Measurements from ENCODE around the gene OR52I2.

The OR52I2 gene

DNA sequence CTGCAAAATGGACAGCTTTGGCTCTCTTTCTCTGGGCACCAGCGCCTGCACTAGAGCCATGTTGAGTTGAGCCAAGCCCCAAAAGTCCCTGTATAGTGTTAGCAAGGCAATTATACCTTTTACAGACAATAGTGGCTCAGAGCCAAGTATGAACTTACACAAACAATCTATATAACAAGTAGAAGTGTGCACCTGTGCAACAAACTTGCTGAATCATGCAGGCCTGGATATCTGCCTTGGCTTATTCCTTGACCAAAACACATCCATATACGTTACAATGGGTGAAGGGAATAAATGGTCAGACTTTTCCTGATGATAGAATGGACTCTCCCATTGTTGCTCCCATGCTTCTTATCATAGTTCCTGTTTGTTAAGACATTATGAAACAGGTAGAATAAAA is 3.8 kb upstream of the OR52I2 start:
- H3K36me3 ChIP-seq (replicated peaks), result no peaks in the 10 kb centered on the region
- no peaks in the 10 kb centered on the region for H3K4me1 ChIP-seq
- no peak overlapping the region for H3K4me3 ChIP-seq
- in situ Hi-C loops (cut with MboI; ENCODE audit: low sequenced_read_pairs), result no loop called here
- no peaks in the 10 kb centered on the region for H3K9me3 ChIP-seq
- H3K27me3 ChIP-seq (ENCODE audit: low read depth), result no peaks in the 10 kb centered on the region
- DNase-seq (ENCODE audit: low spot score in 2 of 2), result no peak

- no peaks in the 10 kb centered on the region for H3K4me1 ChIP-seq
- H3K9me3 ChIP-seq, result no peaks in the 10 kb centered on the region
- no peak for DNase-seq (ENCODE audit: low spot score in 2 of 2)
- no peaks in the 10 kb centered on the region for H3K36me3 ChIP-seq (replicated peaks)
- no peak overlapping the region for H3K4me3 ChIP-seq
- no peaks in the 10 kb centered on the region for H3K27me3 ChIP-seq (ENCODE audit: low read depth)
- in situ Hi-C loops (cut with MboI; ENCODE audit: low sequenced_read_pairs), result no loop called here
Observed at GRCh38 chr11:4578624-4579023, 2.9 kb upstream of the OR52I2 start.

DNA sequence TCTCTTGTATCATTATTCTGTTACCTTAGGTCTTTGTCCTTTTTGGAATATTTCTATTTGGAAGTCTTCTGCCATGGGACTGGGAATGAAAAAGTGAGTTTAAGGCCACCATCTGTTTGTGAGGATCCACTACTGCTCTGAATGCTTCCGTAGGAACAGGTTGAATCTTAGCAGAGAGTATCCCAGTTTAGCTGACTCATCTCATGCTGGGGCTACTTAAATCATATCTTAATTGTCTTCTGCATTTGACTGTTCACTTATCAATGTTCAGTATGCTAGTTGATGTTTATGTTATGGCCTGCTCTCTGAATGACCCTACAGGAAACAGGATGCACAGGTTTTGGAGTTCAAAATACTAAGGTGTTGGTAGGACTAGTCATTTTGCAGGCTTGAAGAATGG is 1.4 kb upstream of the OR52I2 start:
- no peak for DNase-seq (ENCODE audit: low spot score in 2 of 2)
- in situ Hi-C loops (cut with MboI; ENCODE audit: low sequenced_read_pairs), result no loop called here
- no peaks in the 10 kb centered on the region for H3K4me1 ChIP-seq
- H3K27me3 ChIP-seq (ENCODE audit: low read depth), result no peaks in the 10 kb centered on the region
- H3K4me3 ChIP-seq, result no peak overlapping the region
- no peaks in the 10 kb centered on the region for H3K36me3 ChIP-seq (replicated peaks)
- no peaks in the 10 kb centered on the region for H3K9me3 ChIP-seq

- H3K4me3 ChIP-seq, result no peak overlapping the region
- H3K27me3 ChIP-seq (ENCODE audit: low read depth), result no peaks in the 10 kb centered on the region
- no peaks in the 10 kb centered on the region for H3K36me3 ChIP-seq (replicated peaks)
- in situ Hi-C loops (cut with MboI; ENCODE audit: low sequenced_read_pairs), result no loop called here
- no peak for DNase-seq (ENCODE audit: low spot score in 2 of 2)
- H3K9me3 ChIP-seq, result no peaks in the 10 kb centered on the region
- H3K4me1 ChIP-seq, result no peaks in the 10 kb centered on the region
Observed at GRCh38 chr11:4589017-4589416, 7.5 kb downstream of the OR52I2 start.

DNA sequence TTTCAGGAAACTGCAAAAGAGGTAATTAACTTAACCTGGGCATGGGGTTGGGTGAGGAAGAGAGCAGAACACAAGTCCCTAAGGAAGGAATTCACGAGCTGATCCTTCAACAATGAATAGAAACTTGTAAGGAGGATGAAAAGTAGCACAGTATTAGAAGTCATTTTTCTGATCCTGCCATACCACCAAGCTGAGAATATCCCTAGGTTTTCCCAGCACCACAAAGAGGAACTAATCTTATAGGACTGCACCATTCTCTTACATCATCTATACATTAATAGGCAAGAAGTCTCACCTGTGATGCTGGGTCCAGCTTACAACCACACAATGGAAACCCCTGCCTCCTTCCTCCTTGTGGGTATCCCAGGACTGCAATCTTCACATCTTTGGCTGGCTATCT is 12.2 kb downstream of the OR52I2 start, which contains the start of gene OR52I1:
TSS of gene OR52I1 (plus strand) at position 301 of the 400 bp plus-strand sequence. CDS start at position 301, 0 bp downstream.
- Histone ChIP-seq H3K4me1 (no peaks in the 10 kb centered on the region), H3K9me3 (no peaks in the 10 kb centered on the region), H3K36me3 (replicated peaks) (0 out of 2 replicates have a peak, but pooled peaks cover 3% of the 10 kb centered on the region), H3K4me3 (no peak within 1 kb of the TSS), H3K27me3 (ENCODE audit: low read depth) (no peaks in the 10 kb centered on the region)
- DNase-seq (ENCODE audit: low spot score in 2 of 2), result no peak
- in situ Hi-C loops (cut with MboI; ENCODE audit: low sequenced_read_pairs), result no loop called here

- Histone ChIP-seq H3K27me3 (ENCODE audit: low read depth) (no peaks in the 10 kb centered on the region), H3K36me3 (replicated peaks) (no peaks in the 10 kb centered on the region; the same call in 1 of the 2 replicates), H3K4me1 (peaks cover 7% of the 10 kb centered on the region), H3K4me3 (no peak overlapping the region), H3K9me3 (0 out of 2 replicates have a peak, but pooled peaks cover 3% of the 10 kb centered on the region)
- no peak for DNase-seq (ENCODE audit: low spot score in 2 of 2)
- in situ Hi-C loops (cut with MboI; ENCODE audit: low sequenced_read_pairs), result no loop called here
Observed at GRCh38 chr11:4605057-4605456, 23.5 kb downstream of the OR52I2 start.

GRCh38 chr11:4606231-4607015 is 24.9 kb downstream of the OR52I2 start:
- 0 out of 2 replicates have a peak, but pooled peaks cover 3% of the 10 kb centered on the region for H3K9me3 ChIP-seq
- H3K27me3 ChIP-seq (ENCODE audit: low read depth), result no peaks in the 10 kb centered on the region
- H3K4me1 ChIP-seq, result peaks cover 7% of the 10 kb centered on the region
- in situ Hi-C loops (cut with MboI; ENCODE audit: low sequenced_read_pairs), result no loop called here
- no peak for DNase-seq (ENCODE audit: low spot score in 2 of 2)
- H3K4me3 ChIP-seq, result no peak overlapping the region
- H3K36me3 ChIP-seq (replicated peaks), result no peaks in the 10 kb centered on the region; the same call in 1 of the 2 replicates

DNA sequence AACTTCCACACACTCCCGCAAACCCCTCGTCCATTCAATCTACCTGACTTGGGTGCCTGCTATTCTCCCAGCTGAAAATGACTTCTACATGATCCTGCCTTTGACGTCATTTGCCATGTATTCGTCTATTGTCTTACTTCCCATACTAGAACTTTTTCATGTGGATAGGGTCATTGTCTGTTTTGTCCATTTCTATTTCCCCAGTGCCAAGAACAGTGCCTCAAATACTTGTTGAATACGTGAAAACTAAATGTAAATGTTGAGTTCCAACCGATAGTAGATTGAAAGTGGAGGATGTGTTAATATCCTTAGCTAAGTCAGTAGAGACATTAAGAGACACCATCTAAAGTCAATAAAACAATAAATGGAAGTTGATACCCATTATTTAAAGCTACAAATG is 25.6 kb downstream of the OR52I2 start:
- no peaks in the 10 kb centered on the region; the same call in 1 of the 2 replicates for H3K27me3 ChIP-seq (ENCODE audit: low read depth)
- in situ Hi-C loops (cut with MboI; ENCODE audit: low sequenced_read_pairs), result no loop called here
- H3K36me3 ChIP-seq (replicated peaks), result no peaks in the 10 kb centered on the region; the same call in 1 of the 2 replicates
- 0 out of 2 replicates have a peak, but pooled peaks cover 3% of the 10 kb centered on the region for H3K9me3 ChIP-seq
- peaks cover 7% of the 10 kb centered on the region for H3K4me1 ChIP-seq
- DNase-seq (ENCODE audit: low spot score in 2 of 2), result no peak
- H3K4me3 ChIP-seq, result peak overlapping the region; percentile 59

- Histone ChIP-seq H3K9me3 (0 out of 2 replicates have a peak, but pooled peaks cover 3% of the 10 kb centered on the region), H3K4me3 (peak within 1 kb of the TSS; percentile 59), H3K36me3 (replicated peaks) (no peaks in the 10 kb centered on the region; the same call in 1 of the 2 replicates), H3K27me3 (ENCODE audit: low read depth) (no peaks in the 10 kb centered on the region; the same call in 1 of the 2 replicates), H3K4me1 (peaks cover 7% of the 10 kb centered on the region)
- in situ Hi-C loops (cut with MboI; ENCODE audit: low sequenced_read_pairs), result no loop called here
- DNase-seq (ENCODE audit: low spot score in 2 of 2), result peak; percentile 84 to 95
Observed at GRCh38 chr11:4607781-4608666, 26.5 kb downstream of the OR52I2 start, which contains the start of gene TRIM68. Gene TRIM68 (minus strand): TSS chr11:4608231. CDS start chr11:4605504, 2,727 bp downstream.

GRCh38 chr11:4610258-4610935 is 28.9 kb downstream of the OR52I2 start:
- Histone ChIP-seq H3K27me3 (ENCODE audit: low read depth) (no peaks in the 10 kb centered on the region; the same call in 1 of the 2 replicates), H3K9me3 (0 out of 2 replicates have a peak, but pooled peaks cover 3% of the 10 kb centered on the region), H3K4me3 (no peak overlapping the region), H3K36me3 (replicated peaks) (no peaks in the 10 kb centered on the region), H3K4me1 (peaks cover 7% of the 10 kb centered on the region)
- in situ Hi-C loops (cut with MboI; ENCODE audit: low sequenced_read_pairs), result no loop called here
- no peak for DNase-seq (ENCODE audit: low spot score in 2 of 2)

- H3K27me3 ChIP-seq (ENCODE audit: low read depth), result no peaks in the 10 kb centered on the region; the same call in 1 of the 2 replicates
- no peak overlapping the region for H3K4me3 ChIP-seq
- H3K9me3 ChIP-seq, result 0 out of 2 replicates have a peak, but pooled peaks cover 3% of the 10 kb centered on the region
- in situ Hi-C loops (cut with MboI; ENCODE audit: low sequenced_read_pairs), result no loop called here
- DNase-seq (ENCODE audit: low spot score in 2 of 2), result no peak
- no peaks in the 10 kb centered on the region for H3K36me3 ChIP-seq (replicated peaks)
- H3K4me1 ChIP-seq, result peaks cover 5% of the 10 kb centered on the region
Observed at GRCh38 chr11:4611986-4612385, 30.4 kb downstream of the OR52I2 start.

- no peaks in the 10 kb centered on the region for H3K4me1 ChIP-seq
- H3K36me3 ChIP-seq (replicated peaks), result no peaks in the 10 kb centered on the region
- no peak for DNase-seq (ENCODE audit: low spot score in 2 of 2)
- no peaks in the 10 kb centered on the region for H3K9me3 ChIP-seq
- H3K4me3 ChIP-seq, result no peak overlapping the region
- in situ Hi-C loops (cut with MboI; ENCODE audit: low sequenced_read_pairs), result no loop called here
- H3K27me3 ChIP-seq (ENCODE audit: low read depth), result no peaks in the 10 kb centered on the region; the same call in 1 of the 2 replicates
Observed at GRCh38 chr11:4615856-4616444, 34.4 kb downstream of the OR52I2 start.

GRCh38 chr11:4619514-4619913 is 38.0 kb downstream of the OR52I2 start:
- Histone ChIP-seq H3K9me3 (no peaks in the 10 kb centered on the region), H3K4me3 (no peak overlapping the region), H3K4me1 (no peaks in the 10 kb centered on the region), H3K36me3 (replicated peaks) (no peaks in the 10 kb centered on the region), H3K27me3 (ENCODE audit: low read depth) (no peaks in the 10 kb centered on the region)
- no peak for DNase-seq (ENCODE audit: low spot score in 2 of 2)
- in situ Hi-C loops (cut with MboI; ENCODE audit: low sequenced_read_pairs), result no loop called here
